ENCODE results near the gene GIN1. TPM values are rescaled to one million over a fixed set of nuclear protein-coding genes. Genes with fewer than 3 reads are reported as not detected.

Gene GIN1, protein sequence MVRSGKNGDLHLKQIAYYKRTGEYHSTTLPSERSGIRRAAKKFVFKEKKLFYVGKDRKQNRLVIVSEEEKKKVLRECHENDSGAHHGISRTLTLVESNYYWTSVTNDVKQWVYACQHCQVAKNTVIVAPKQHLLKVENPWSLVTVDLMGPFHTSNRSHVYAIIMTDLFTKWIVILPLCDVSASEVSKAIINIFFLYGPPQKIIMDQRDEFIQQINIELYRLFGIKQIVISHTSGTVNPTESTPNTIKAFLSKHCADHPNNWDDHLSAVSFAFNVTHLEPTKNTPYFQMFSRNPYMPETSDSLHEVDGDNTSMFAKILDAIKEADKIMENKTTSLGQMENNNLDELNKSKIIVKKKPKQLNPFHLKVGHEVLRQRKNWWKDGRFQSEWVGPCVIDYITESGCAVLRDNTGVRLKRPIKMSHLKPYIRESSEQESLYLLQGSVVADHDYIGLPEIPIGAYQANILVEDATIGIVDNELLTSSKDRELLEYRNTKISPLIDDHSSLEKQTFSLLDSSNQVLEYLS
- total RNA-seq = 12.6 and 16.9 TPM in 2 replicates
- 17.6 TPM for total RNA-seq (2013)
- 2.2 and 3.3 TPM in 2 replicates for polyA plus RNA-seq
- polyA minus RNA-seq = 2.9 TPM in 2 replicates

GRCh38 chr5:103119765-103120606 lies at the start of gene GIN1, which contains the start of gene PPIP5K2:
GIN1 (minus strand) TSS chr5:103120138; CDS start chr5:103108707, 11,431 bp downstream.
PPIP5K2 (plus strand) TSS chr5:103120301; CDS start chr5:103129590, 9,289 bp downstream.
- CTCF ChIA-PET = interaction anchor here (1.1 to 2.2 kb wide), 6 partner anchors 11 to 364 kb away, joined by 3 to 15 read pairs (median 5); partner anchors contain the start of gene MACIR
- H3K9ac ChIP-seq (ENCODE audit: low read length) = peak within 1 kb of the TSS; percentile 87
- no peak for TF ChIP-seq EZH2 (IDR thresholded peaks at IDR 0.05; ENCODE audit: borderline replicate concordance, insufficient read depth, low read depth, low read length, poor library complexity, severe bottlenecking)
- no peak for TF ChIP-seq CTCF (IDR thresholded peaks at IDR 0.05)
- peak; percentile 98 for DNase-seq
- H3K4me2 ChIP-seq (replicated peaks; ENCODE audit: low read depth, low read length, poor library complexity, severe bottlenecking) = peak within 1 kb of the TSS; percentile 81
- H3K27me3 ChIP-seq (replicated peaks in 1 of 4; ENCODE audit: control extremely low read depth in 1 of 4, control insufficient read depth in 3 of 4, insufficient read depth in 4 of 4, low read length in 3 of 4) = no peaks in the 10 kb centered on the region
- H3K36me3 ChIP-seq (replicated peaks in 1 of 2; ENCODE audit: control extremely low read depth in 1 of 2, control insufficient read depth in 1 of 2, extremely low read depth in 1 of 2, insufficient read depth in 2 of 2, low read length in 1 of 2) = no peaks in the 10 kb centered on the region
- H3K4me3 ChIP-seq (ENCODE audit: control extremely low read depth in 1 of 5, extremely low read depth in 1 of 5, insufficient read depth in 1 of 5, low read depth in 2 of 5, low read length in 4 of 5) = peak within 1 kb of the TSS; percentile 77 to 96 (median 91)
- peak within 1 kb of the TSS; percentile 92 to 96 for H3K27ac ChIP-seq (ENCODE audit: low read length in 2 of 2)
- no peaks in the 10 kb centered on the region for H3K27me3 Mint-ChIP-seq
- H4K20me1 ChIP-seq (ENCODE audit: control insufficient read depth, insufficient read depth, low read length, poor library complexity, severe bottlenecking) = peaks cover 4% of the 10 kb centered on the region
- peak; percentile 91 for ATAC-seq (ENCODE audit: low read depth)
- H3K79me2 ChIP-seq (ENCODE audit: control insufficient read depth, insufficient read depth, low read length) = peaks cover 70% of the 10 kb centered on the region
- H3K4me3 Mint-ChIP-seq = peak within 1 kb of the TSS; percentile 93
- POLR2A ChIA-PET = interaction anchor here (0.5 to 1.4 kb wide), 3 partner anchors 139 to 432 kb away, joined by 7 to 12 read pairs (median 7); partner anchors contain the start of genes MACIR and PAM
- intact Hi-C loops (cut with micrococcal nuclease) = loop anchor here (1.0 to 10.0 kb wide), 3 partner anchors 138 to 445 kb away; partner anchors contain the start of genes MACIR, NUDT12 and PAM
- no peaks in the 10 kb centered on the region for H3K9me3 ChIP-seq (ENCODE audit: control extremely low read depth in 1 of 3, control insufficient read depth in 2 of 3, insufficient read depth in 1 of 3, low read length in 2 of 3)
- H3K27ac Mint-ChIP-seq = peak within 1 kb of the TSS; percentile 98
- under 1% methylated on average over 44 of the region's 46 CpGs for WGBS (ENCODE audit: insufficient coverage)
- H3K4me1 ChIP-seq (ENCODE audit: control insufficient read depth in 2 of 2, insufficient read depth in 2 of 2, low read length in 2 of 2) = peaks cover 13 to 30% of the 10 kb centered on the region in 2 donors
- H3K4me1 Mint-ChIP-seq = peaks cover 49% of the 10 kb centered on the region
- H2AFZ ChIP-seq (ENCODE audit: insufficient read depth, low read depth, low read length, poor library complexity, severe bottlenecking) = peak within 1 kb of the TSS; percentile 96
- no peaks in the 10 kb centered on the region for H3K9me3 Mint-ChIP-seq (ENCODE audit: insufficient read depth)
